Tibial nerve (tissue), 4 donors: ENCODE measurements around the gene CPNE4.

Experiments
- CTCF ChIP-seq, 5 experiments: fragments of 200-600 bp in 3 of 5; fragments of 450-650 bp in 2 of 5; sonication (generic) in 3 of 5; IDR thresholded peaks; one replicate each; pipeline ENCODE4 v1.5.1; 2016 to 2019; ENCODE audit warnings: antibody characterized with exemption in 5 of 5, mild to moderate bottlenecking in 3 of 5, moderate library complexity in 2 of 5
- EP300 ChIP-seq, 2 donors: sonication (generic); formaldehyde crosslinking; IDR thresholded peaks; one replicate each; pipeline ENCODE4 v1.6.1; 2017; ENCODE audit warnings: antibody characterized with exemption in 2 of 2, mild to moderate bottlenecking in 1 of 2
- POLR2A ChIP-seq, 2 donors: fragments of 450-650 bp; IDR thresholded peaks; one replicate each; pipeline ENCODE4 v1.6.1; 2017; ENCODE audit warnings: antibody characterized with exemption in 2 of 2, mild to moderate bottlenecking in 2 of 2, moderate library complexity in 2 of 2

DNA sequence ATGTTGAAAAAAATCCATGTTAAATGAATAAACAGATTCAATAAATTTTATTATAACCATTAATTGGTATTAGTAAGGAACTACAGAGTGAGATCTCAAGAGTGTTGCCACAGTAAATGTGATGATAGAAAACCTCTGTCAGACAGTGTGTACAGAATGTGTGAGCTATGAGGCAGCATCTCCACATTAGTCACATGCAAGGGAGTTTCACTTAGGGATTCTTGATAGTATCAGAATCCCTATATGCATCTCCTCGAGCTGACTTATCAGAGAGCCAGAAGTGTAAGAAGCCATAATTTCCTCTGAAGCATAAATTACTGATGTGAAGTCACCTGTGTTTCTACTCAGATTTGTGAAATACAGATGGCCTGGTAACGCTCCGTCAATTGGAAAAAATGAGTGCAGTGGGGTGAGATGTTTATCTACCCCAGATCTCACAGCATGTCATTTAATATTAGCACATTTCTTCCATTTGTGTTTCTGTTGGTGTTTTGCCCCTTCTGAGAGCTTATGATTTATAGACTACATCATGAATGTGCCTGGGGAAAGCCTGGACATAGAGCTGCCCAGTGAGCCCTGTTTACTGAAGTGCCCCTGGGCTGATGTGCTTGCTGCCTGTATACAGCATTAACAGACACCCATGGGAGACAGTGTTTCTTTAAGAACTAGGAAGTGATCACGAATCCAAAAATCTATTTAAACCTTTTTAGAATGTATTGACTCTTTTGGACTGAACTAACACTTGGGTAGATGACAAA lies 262.4 kb downstream of the CPNE4 start:
- TF ChIP-seq POLR2A (IDR thresholded peaks at IDR 0.05) = no peak
- TF ChIP-seq CTCF (IDR thresholded peaks at IDR 0.05) = no peak
- no peak for TF ChIP-seq EP300 (IDR thresholded peaks at IDR 0.05)
